H9 (cell line): ENCODE results near the gene CHST8. TPM values are rescaled to one million over a fixed set of nuclear protein-coding genes. Genes with fewer than 3 reads are reported as not detected.

Experiments
- DNase-seq: peaks from one replicate; pipeline ENCODE4 v3.0.0-alpha.2; 2017
- H2AFZ ChIP-seq: one replicate; pipeline ENCODE4 v1.6.1; 2013; ENCODE audit warnings: mild to moderate bottlenecking, low read length, control low read depth, moderate library complexity
- H2AK5ac ChIP-seq: 2 replicates; pipeline ENCODE4 v1.6.1; 2013; ENCODE audit warnings: low read length, control low read depth, mixed read lengths; ENCODE audit not compliant: insufficient read length
- H2BK120ac ChIP-seq: one replicate; pipeline ENCODE4 v1.6.1; 2013; ENCODE audit warnings: low read depth, mild to moderate bottlenecking, low read length, control low read depth, inconsistent platforms; ENCODE audit not compliant: poor library complexity, severe bottlenecking
- H2BK12ac ChIP-seq: 2 replicates; pipeline ENCODE4 v1.6.1; 2013; ENCODE audit warnings: low read length, control low read depth, mixed read lengths, low read depth; ENCODE audit not compliant: insufficient read length
- H2BK15ac ChIP-seq: 2 replicates; pipeline ENCODE4 v1.6.1; 2013; ENCODE audit warnings: low read depth, low read length, control low read depth
- H2BK20ac ChIP-seq: one replicate; pipeline ENCODE4 v1.6.1; 2013; ENCODE audit warnings: low read depth, mild to moderate bottlenecking, low read length, control low read depth, inconsistent platforms; ENCODE audit not compliant: poor library complexity, severe bottlenecking
- H2BK5ac ChIP-seq: 2 replicates; pipeline ENCODE4 v1.6.1; 2013; ENCODE audit warnings: low read length, control low read depth, mixed read lengths; ENCODE audit not compliant: insufficient read length
- H3K14ac ChIP-seq: 2 replicates; pipeline ENCODE4 v1.6.1; 2013; ENCODE audit warnings: low read length, control low read depth; ENCODE audit not compliant: insufficient read depth
- H3K18ac ChIP-seq: 2 replicates; pipeline ENCODE4 v1.6.1; 2013; ENCODE audit warnings: low read depth, mild to moderate bottlenecking, mixed read lengths, low read length, control low read depth; ENCODE audit not compliant: insufficient read length
- H3K23ac ChIP-seq: 2 replicates; pipeline ENCODE4 v1.6.1; 2013; ENCODE audit warnings: low read length, control low read depth, mixed read lengths, low read depth; ENCODE audit not compliant: insufficient read length
- H3K23me2 ChIP-seq: 2 replicates; pipeline ENCODE4 v1.6.1; 2013; ENCODE audit warnings: low read depth, mild to moderate bottlenecking, mixed read lengths, low read length, control low read depth; ENCODE audit not compliant: insufficient read length, poor library complexity, severe bottlenecking
- H3K27ac ChIP-seq: 2 replicates; pipeline ENCODE4 v1.5.1; 2013; ENCODE audit warnings: low read length, control low read depth, mixed read lengths, low read depth; ENCODE audit not compliant: insufficient read length
- H3K27me3 ChIP-seq: 2 replicates; pipeline ENCODE4 v1.6.1; 2013; ENCODE audit warnings: low read length, control low read depth, inconsistent platforms; ENCODE audit not compliant: insufficient read depth
- H3K4ac ChIP-seq: 2 replicates; pipeline ENCODE4 v1.6.1; 2013; ENCODE audit warnings: low read depth, mild to moderate bottlenecking, control low read depth, inconsistent platforms, low read length, moderate library complexity
- H3K4me1 ChIP-seq: 2 replicates; pipeline ENCODE4 v1.6.1; 2013; ENCODE audit warnings: low read length, control low read depth, inconsistent platforms; ENCODE audit not compliant: insufficient read depth
- H3K4me2 ChIP-seq: 2 replicates; pipeline ENCODE4 v1.6.1; 2013; ENCODE audit warnings: low read length, control low read depth, mixed read lengths; ENCODE audit not compliant: insufficient read length, insufficient read depth
- H3K56ac ChIP-seq: 2 replicates; pipeline ENCODE4 v1.6.1; 2013; ENCODE audit warnings: low read depth, mild to moderate bottlenecking, mixed read lengths, low read length, control low read depth; ENCODE audit not compliant: insufficient read length
- H3K79me1 ChIP-seq: 2 replicates; pipeline ENCODE4 v1.6.1; 2013; ENCODE audit warnings: low read depth, mild to moderate bottlenecking, moderate library complexity, low read length, control low read depth, inconsistent platforms; ENCODE audit not compliant: insufficient read depth, poor library complexity, severe bottlenecking
- H3K79me2 ChIP-seq: 2 replicates; pipeline ENCODE4 v1.6.1; 2013; ENCODE audit warnings: low read length, control low read depth, inconsistent platforms; ENCODE audit not compliant: insufficient read depth
- H3K9ac ChIP-seq: 2 replicates; pipeline ENCODE4 v1.6.1; 2013; ENCODE audit warnings: low read length, control low read depth, mixed read lengths; ENCODE audit not compliant: insufficient read length; ENCODE audit errors: extremely low read depth
- H3K9me3 ChIP-seq: one replicate; pipeline ENCODE4 v1.6.1; 2013; ENCODE audit warnings: low read depth, low read length, inconsistent platforms; ENCODE audit not compliant: control insufficient read depth
- H3T11ph ChIP-seq: one replicate; pipeline ENCODE4 v1.6.1; 2013; ENCODE audit warnings: mild to moderate bottlenecking, low read length, control low read depth, inconsistent platforms
- H4K20me1 ChIP-seq: one replicate; pipeline ENCODE4 v1.6.1; 2013; ENCODE audit not compliant: control insufficient read depth, insufficient read length, insufficient read depth
- H4K5ac ChIP-seq: 2 replicates; pipeline ENCODE4 v1.6.1; 2013; ENCODE audit warnings: low read depth, mild to moderate bottlenecking, mixed read lengths, low read length, control low read depth; ENCODE audit not compliant: insufficient read length
- H4K8ac ChIP-seq: replicated peaks from 2 replicates; pipeline ENCODE4 v1.6.1; 2013; ENCODE audit warnings: low read length, control low read depth, mixed read lengths, low read depth; ENCODE audit not compliant: insufficient read length
- H4K91ac ChIP-seq: 2 replicates; pipeline ENCODE4 v1.6.1; 2013; ENCODE audit warnings: low read depth, mild to moderate bottlenecking, moderate library complexity, mixed read lengths, low read length, control low read depth; ENCODE audit not compliant: insufficient read length
- H3K27ac Mint-ChIP-seq, 3 experiments: 2 replicates in 2 of 3; 3 replicates in 1 of 3; pipeline ENCODE4 v1.8.0; 2020 to 2021; ENCODE audit warnings: mixed read lengths in 3 of 3, mild to moderate bottlenecking in 1 of 3, moderate library complexity in 1 of 3
- H3K27me3 Mint-ChIP-seq: 2 replicates; pipeline ENCODE4 v1.8.0; 2021; ENCODE audit warnings: low read depth, mild to moderate bottlenecking, moderate library complexity, mixed read lengths
- H3K36me3 Mint-ChIP-seq, 3 experiments: 2 replicates in 2 of 3; 3 replicates in 1 of 3; pipeline ENCODE4 v1.8.0; 2020 to 2021; ENCODE audit warnings: low read depth in 3 of 3, mixed read lengths in 3 of 3; ENCODE audit not compliant: insufficient read depth in 1 of 3
- H3K4me1 Mint-ChIP-seq, 2 experiments: 2 replicates each; pipeline ENCODE4 v1.8.0; 2020; ENCODE audit warnings: mixed read lengths in 2 of 2
- H3K4me3 Mint-ChIP-seq, 2 experiments: 2 replicates in 1 of 2; 3 replicates in 1 of 2; pipeline ENCODE4 v1.8.0; 2020 to 2021; ENCODE audit warnings: mild to moderate bottlenecking in 2 of 2, mixed read lengths in 2 of 2, moderate library complexity in 1 of 2
- H3K9me3 Mint-ChIP-seq, 2 experiments: 2 replicates in 1 of 2; 3 replicates in 1 of 2; pipeline ENCODE4 v1.8.0; 2020; ENCODE audit warnings: mild to moderate bottlenecking in 2 of 2, mixed read lengths in 2 of 2, moderate library complexity in 1 of 2
- WGBS: extraction: QIAGEN DNeasy Blood & Tissue Kit; methylation state at CpG from one replicate; pipeline ENCODE4 v1.1.7; 2013; ENCODE audit warnings: missing lambda C conversion rate, low lambda C conversion rate, mixed read lengths; ENCODE audit not compliant: insufficient read length; ENCODE audit errors: extremely low coverage; 5-methylcytosine and 5-hydroxymethylcytosine counted together
- total RNA-seq: library from RNA; stranded (reverse); gene quantifications from 2 replicates; pipeline ENCODE4 v1.2.1, GENCODE V29; 2021
- TF ChIP-seq, protein P1 (sequence below): fragments of 200-600 bp; sonication (generic); conservative IDR thresholded peaks from 3 replicates; pipeline ENCODE4 v1.8.0; 2021; ENCODE audit warnings: antibody characterized with exemption, mild to moderate bottlenecking

CHST8 gene
- total RNA-seq, 1 experiment from 2014 or later = 5.1 TPM

DNA sequence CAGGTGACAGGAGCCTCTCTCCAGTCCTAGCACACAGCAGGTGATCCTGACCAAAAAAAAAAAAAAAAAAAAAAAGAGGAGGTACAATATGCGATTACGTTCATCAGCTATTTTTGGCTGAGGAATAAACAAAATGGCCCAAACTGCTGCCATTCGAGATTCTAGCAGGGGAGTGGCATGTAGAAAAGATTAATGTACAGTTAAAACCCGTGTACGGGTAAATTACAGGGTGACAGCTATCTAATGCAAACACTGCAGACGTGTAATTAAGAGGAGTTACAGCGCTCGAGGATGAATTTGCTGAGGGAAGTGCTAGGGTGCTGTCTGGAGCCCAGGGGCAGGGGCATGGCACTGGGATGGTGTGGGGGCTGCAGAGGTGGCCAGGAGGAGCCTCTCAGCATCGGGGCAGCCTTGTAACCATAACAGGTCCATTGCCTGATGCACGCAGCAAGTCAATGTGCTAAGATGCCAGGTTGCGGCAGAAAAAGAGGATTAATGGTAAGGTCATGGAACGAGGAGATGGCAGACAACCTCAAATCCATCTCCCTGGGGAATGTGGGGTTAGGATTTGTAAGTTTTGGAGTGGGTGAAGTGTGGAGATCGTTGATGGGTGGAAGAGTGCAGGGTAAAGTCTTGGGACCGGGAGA lies 17.4 kb downstream of the CHST8 start:
- Histone ChIP-seq H3K56ac (no peak overlapping the region), H2AK5ac (no peak overlapping the region), H3K23me2 (peaks cover 3% of the 10 kb centered on the region), H2BK5ac (no peak overlapping the region), H3K18ac (no peak overlapping the region), H4K8ac (no peak overlapping the region), H4K91ac (no peak overlapping the region), H2BK20ac (no peak overlapping the region), H4K5ac (no peak overlapping the region), H2BK15ac (no peak overlapping the region), H3K23ac (no peak overlapping the region), H3K9ac (no peak overlapping the region), H3K27me3 (no peaks in the 10 kb centered on the region), H2BK120ac (no peak overlapping the region), H3K4me2 (peak overlapping the region; percentile 70), H3K9me3 (no peaks in the 10 kb centered on the region), H4K20me1 (no peaks in the 10 kb centered on the region), H3K14ac (no peak overlapping the region), H3K4me1 (peaks cover 20% of the 10 kb centered on the region), H2BK12ac (no peak overlapping the region), H3K79me1 (no peaks in the 10 kb centered on the region), H3K79me2 (no peaks in the 10 kb centered on the region; the same call in 1 of the 2 replicates), H3K27ac (peak overlapping the region; percentile 62), H3K4ac (no peak overlapping the region), H3T11ph (no peak overlapping the region), H2AFZ (no peak overlapping the region)
- Mint-ChIP-seq H3K27me3 (peaks cover 2% of the 10 kb centered on the region; the same call in 1 of the 2 replicates), H3K4me1 (peaks cover 38 to 44% of the 10 kb centered on the region in 2 experiments), H3K27ac (peak overlapping the region in 1 of 3 experiments; percentile 82; a peak in 1 of 7 replicates), H3K36me3 (no peaks in the 10 kb centered on the region; a peak in 1 of 7 replicates), H3K9me3 (no peaks in the 10 kb centered on the region), H3K4me3 (peak overlapping the region in 1 of 2 experiments; percentile 69; a peak in 2 of 5 replicates)
- DNase-seq = peak; percentile 25
- WGBS = 100% methylated on average over 2 of the region's 14 CpGs
- TF ChIP-seq, protein P1, sequence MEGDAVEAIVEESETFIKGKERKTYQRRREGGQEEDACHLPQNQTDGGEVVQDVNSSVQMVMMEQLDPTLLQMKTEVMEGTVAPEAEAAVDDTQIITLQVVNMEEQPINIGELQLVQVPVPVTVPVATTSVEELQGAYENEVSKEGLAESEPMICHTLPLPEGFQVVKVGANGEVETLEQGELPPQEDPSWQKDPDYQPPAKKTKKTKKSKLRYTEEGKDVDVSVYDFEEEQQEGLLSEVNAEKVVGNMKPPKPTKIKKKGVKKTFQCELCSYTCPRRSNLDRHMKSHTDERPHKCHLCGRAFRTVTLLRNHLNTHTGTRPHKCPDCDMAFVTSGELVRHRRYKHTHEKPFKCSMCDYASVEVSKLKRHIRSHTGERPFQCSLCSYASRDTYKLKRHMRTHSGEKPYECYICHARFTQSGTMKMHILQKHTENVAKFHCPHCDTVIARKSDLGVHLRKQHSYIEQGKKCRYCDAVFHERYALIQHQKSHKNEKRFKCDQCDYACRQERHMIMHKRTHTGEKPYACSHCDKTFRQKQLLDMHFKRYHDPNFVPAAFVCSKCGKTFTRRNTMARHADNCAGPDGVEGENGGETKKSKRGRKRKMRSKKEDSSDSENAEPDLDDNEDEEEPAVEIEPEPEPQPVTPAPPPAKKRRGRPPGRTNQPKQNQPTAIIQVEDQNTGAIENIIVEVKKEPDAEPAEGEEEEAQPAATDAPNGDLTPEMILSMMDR = no peak
